Gastrocnemius medialis (tissue), 4 donors: Measurements from ENCODE around the gene DBT. TPM values are rescaled to one million over a fixed set of nuclear protein-coding genes. Genes with fewer than 3 reads are reported as not detected.

Experiments used
- ATAC-seq, 2 donors: fragments of 150-250 bp; one replicate each; pipeline ENCODE4 v1.9.1; 2016
- DNase-seq, 2 donors: peaks; one replicate each; pipeline ENCODE4 v3.0.0-alpha.2; 2019
- H3K27ac ChIP-seq, 4 donors: fragments of 200-600 bp; sonication (generic); 1 replicate in 1 of 4; 2 replicates in 3 of 4; pipeline ENCODE4 v1.5.1; 2016 to 2018; ENCODE audit warnings: mild to moderate bottlenecking in 2 of 4, moderate library complexity in 1 of 4
- H3K27me3 ChIP-seq, 3 donors: fragments of 200-600 bp; sonication (generic) in 2 of 3; 1 replicate in 1 of 3; 2 replicates in 2 of 3; pipeline versions ENCODE4 v1.5.1 to v1.6.0; 2016 to 2019; ENCODE audit warnings: mild to moderate bottlenecking in 1 of 3, moderate library complexity in 1 of 3
- H3K36me3 ChIP-seq, 2 donors: fragments of 200-600 bp; sonication (generic) in 1 of 2; one replicate each; pipeline ENCODE4 v1.5.1; 2017 to 2018
- H3K4me1 ChIP-seq, 2 donors: fragments of 200-600 bp; sonication (generic) in 1 of 2; one replicate each; pipeline ENCODE4 v1.5.1; 2016 to 2017; ENCODE audit warnings: mild to moderate bottlenecking in 2 of 2
- H3K4me3 ChIP-seq, 4 donors: fragments of 200-600 bp; sonication (generic) in 3 of 4; 1 replicate in 1 of 4; 2 replicates in 3 of 4; pipeline ENCODE4 v1.5.1; 2016 to 2019; ENCODE audit warnings: mild to moderate bottlenecking in 2 of 4
- H3K9me3 ChIP-seq, 3 donors: fragments of 200-600 bp; sonication (generic) in 2 of 3; 1 replicate in 1 of 3; 2 replicates in 2 of 3; pipeline ENCODE4 v1.5.1; 2016 to 2019
- POLR2A ChIP-seq, 2 donors: fragments of 450-650 bp; IDR thresholded peaks; one replicate each; pipeline ENCODE4 v1.6.1; 2017; ENCODE audit warnings: antibody characterized with exemption in 2 of 2, mild to moderate bottlenecking in 2 of 2, moderate library complexity in 2 of 2
- in situ Hi-C, 4 donors: fragments of 200-750 bp; cut with MboI; loops; one replicate each; pipeline versions ENCODE4 v1.15.0 to v1.8.0; 2017; ENCODE audit warnings: low sequenced_read_pairs in 4 of 4
- intact Hi-C: fragments of 100-400 bp; cut with DNase I; formaldehyde crosslinking; loops from one replicate; pipeline ENCODE4 v1.15.1; 2023; ENCODE audit warnings: low total_unique reads
- total RNA-seq, 4 donors: library from RNA; depleted of rRNA; stranded (reverse); fragments of >200 nt; gene quantifications; one replicate each; pipeline versions ENCODE4 v1.1.0 to v1.2.3, GENCODE V29; 2016
- TF ChIP-seq, protein P1 (sequence below), 5 experiments: fragments of 450-650 bp in 3 of 5; fragments of 200-600 bp in 2 of 5; sonication (generic) in 2 of 5; IDR thresholded peaks in 4 of 5; conservative IDR thresholded peaks in 1 of 5; 1 replicate in 4 of 5; 2 replicates in 1 of 5; pipeline ENCODE4 v1.5.1; 2016 to 2019; ENCODE audit warnings: antibody characterized with exemption in 5 of 5, mild to moderate bottlenecking in 3 of 5, moderate library complexity in 3 of 5

The DBT gene
- total RNA-seq, 4 donors from 2014 or later = 7.6 to 11.3 (median 9.6) TPM

DNA sequence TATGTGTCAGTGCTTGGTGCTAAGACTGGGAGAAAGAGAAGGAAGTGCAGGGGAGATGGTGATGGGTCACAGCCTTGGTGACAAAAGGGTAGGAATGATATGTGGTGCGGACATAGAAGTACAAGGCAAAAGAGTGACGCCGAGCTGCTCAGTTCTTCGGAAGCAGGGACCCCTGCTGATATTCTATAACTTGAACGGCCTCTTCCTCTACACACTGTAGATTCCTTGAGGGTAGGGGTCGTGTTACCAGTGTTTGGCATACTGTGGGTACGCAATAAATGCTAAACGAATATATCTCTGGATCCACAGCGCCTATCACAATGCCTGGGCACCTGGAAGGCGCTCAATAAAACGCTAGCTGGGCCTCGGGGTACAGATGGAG is 488 bp downstream of the DBT start:
- Histone ChIP-seq H3K27ac (peak overlapping the region; percentile 88 to 95 (median 90)), H3K4me1 (peaks cover 8 to 12% of the 10 kb centered on the region in 2 donors), H3K4me3 (peak overlapping the region; percentile 79 to 96 (median 88)), H3K27me3 (no peaks in the 10 kb centered on the region), H3K36me3 (peaks cover 0 to 5% of the 10 kb centered on the region in 2 donors), H3K9me3 (no peaks in the 10 kb centered on the region)
- ATAC-seq = peak; percentile 5 to 9
- intact Hi-C loops = loop anchor here (1.0 to 5.0 kb wide), 3 partner anchors 17 to 212 kb away; partner anchors contain the start of genes RTCA, SASS6 and TRMT13
- DNase-seq = no peak
- TF ChIP-seq POLR2A (IDR thresholded peaks at IDR 0.05) = no peak
- TF ChIP-seq, protein P1, sequence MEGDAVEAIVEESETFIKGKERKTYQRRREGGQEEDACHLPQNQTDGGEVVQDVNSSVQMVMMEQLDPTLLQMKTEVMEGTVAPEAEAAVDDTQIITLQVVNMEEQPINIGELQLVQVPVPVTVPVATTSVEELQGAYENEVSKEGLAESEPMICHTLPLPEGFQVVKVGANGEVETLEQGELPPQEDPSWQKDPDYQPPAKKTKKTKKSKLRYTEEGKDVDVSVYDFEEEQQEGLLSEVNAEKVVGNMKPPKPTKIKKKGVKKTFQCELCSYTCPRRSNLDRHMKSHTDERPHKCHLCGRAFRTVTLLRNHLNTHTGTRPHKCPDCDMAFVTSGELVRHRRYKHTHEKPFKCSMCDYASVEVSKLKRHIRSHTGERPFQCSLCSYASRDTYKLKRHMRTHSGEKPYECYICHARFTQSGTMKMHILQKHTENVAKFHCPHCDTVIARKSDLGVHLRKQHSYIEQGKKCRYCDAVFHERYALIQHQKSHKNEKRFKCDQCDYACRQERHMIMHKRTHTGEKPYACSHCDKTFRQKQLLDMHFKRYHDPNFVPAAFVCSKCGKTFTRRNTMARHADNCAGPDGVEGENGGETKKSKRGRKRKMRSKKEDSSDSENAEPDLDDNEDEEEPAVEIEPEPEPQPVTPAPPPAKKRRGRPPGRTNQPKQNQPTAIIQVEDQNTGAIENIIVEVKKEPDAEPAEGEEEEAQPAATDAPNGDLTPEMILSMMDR (IDR thresholded peaks at IDR 0.05 in 4 of 5, conservative IDR thresholded peaks at IDR 0.05 in 1 of 5) = no peak
- in situ Hi-C loops = no loop called here

DNA sequence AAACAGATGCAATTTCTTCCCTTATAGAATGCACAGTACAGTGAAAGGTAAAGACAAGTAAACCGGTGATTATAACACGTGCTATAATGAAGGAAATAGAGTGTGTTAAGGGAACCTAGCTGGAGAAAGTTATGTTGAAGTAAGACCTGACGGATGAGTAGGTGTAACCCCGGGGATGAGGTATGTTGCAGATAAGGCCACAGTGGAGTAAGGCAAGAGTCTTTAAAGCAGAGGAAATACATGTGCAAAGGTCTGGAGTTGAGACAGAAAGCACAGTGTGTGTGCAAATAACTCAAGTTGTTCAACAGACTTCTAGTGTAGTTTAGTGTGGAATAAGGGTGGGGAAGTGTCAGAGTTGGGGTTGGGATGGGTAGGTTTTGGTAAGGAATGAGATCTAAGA is 2.9 kb downstream of the DBT start:
- H3K27me3 ChIP-seq = no peaks in the 10 kb centered on the region
- H3K36me3 ChIP-seq = peaks cover 0 to 5% of the 10 kb centered on the region in 2 donors
- no peaks in the 10 kb centered on the region for H3K9me3 ChIP-seq
- no peak overlapping the region for H3K27ac ChIP-seq
- ATAC-seq = no peak
- no peak for DNase-seq
- in situ Hi-C loops = no loop called here
- TF ChIP-seq, protein P1 (IDR thresholded peaks at IDR 0.05 in 4 of 5, conservative IDR thresholded peaks at IDR 0.05 in 1 of 5) = no peak
- no peak for TF ChIP-seq POLR2A (IDR thresholded peaks at IDR 0.05)
- peaks cover 9 to 12% of the 10 kb centered on the region in 2 donors for H3K4me1 ChIP-seq
- intact Hi-C loops = loop anchor here (5.0 kb wide), 2 partner anchors 114 to 209 kb away; partner anchors contain the start of genes SASS6 and TRMT13
- no peak overlapping the region for H3K4me3 ChIP-seq

DNA sequence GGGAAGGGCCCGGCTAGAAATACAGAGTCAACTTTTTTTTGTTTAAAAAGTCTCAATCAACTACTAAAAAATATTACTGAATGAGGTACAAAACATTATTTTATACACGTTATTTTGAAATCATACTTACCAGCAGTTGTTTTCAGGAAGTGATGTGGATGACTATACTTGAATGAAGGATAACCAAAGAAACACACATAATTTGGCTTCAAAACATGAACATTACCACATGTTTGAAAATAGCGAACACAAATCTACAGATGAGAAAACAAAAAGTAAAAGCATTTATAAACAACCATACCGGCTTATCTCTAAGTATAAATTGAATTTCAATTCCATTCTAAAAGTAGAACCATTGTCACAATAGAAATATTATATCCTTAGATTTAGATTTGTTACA is 9.0 kb downstream of the DBT start:
- Histone ChIP-seq H3K27me3 (no peaks in the 10 kb centered on the region), H3K9me3 (no peaks in the 10 kb centered on the region), H3K36me3 (peaks cover 0 to 21% of the 10 kb centered on the region in 2 donors), H3K4me3 (no peak overlapping the region), H3K4me1 (peaks cover 2 to 3% of the 10 kb centered on the region in 2 donors), H3K27ac (no peak overlapping the region)
- DNase-seq (no peak), ATAC-seq (no peak)
- in situ Hi-C loops = no loop called here
- intact Hi-C loops = no loop called here
- no peak for TF ChIP-seq POLR2A (IDR thresholded peaks at IDR 0.05)
- TF ChIP-seq, protein P1 (IDR thresholded peaks at IDR 0.05 in 4 of 5, conservative IDR thresholded peaks at IDR 0.05 in 1 of 5) = no peak

DNA sequence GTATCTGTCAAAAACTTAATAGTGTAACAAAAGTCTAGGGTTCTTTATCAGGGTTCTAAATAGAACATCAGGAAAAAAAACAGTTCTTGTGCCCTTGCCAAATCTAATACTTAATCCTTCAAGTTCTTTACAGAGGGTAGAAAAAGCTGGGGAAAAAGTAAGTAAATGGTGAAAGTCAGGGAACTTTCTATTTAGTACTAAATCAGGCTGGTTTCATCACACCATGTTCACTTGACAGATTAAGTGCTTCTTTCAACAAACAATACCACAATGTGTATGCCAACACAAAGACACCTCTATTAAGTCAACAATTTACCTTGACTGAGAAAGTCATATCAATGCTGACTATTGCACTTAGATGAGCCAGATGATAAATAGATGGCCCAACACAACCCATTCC is 9.7 kb downstream of the DBT start:
- intact Hi-C loops (no loop called here), in situ Hi-C loops (no loop called here)
- TF ChIP-seq, protein P1 (IDR thresholded peaks at IDR 0.05 in 4 of 5, conservative IDR thresholded peaks at IDR 0.05 in 1 of 5) = no peak
- no peak for TF ChIP-seq POLR2A (IDR thresholded peaks at IDR 0.05)
- ATAC-seq (no peak), DNase-seq (no peak)
- Histone ChIP-seq H3K4me1 (peaks cover 2 to 3% of the 10 kb centered on the region in 2 donors), H3K36me3 (peaks cover 0 to 21% of the 10 kb centered on the region in 2 donors), H3K27me3 (no peaks in the 10 kb centered on the region), H3K4me3 (no peak overlapping the region), H3K9me3 (no peaks in the 10 kb centered on the region), H3K27ac (no peak overlapping the region)

DNA sequence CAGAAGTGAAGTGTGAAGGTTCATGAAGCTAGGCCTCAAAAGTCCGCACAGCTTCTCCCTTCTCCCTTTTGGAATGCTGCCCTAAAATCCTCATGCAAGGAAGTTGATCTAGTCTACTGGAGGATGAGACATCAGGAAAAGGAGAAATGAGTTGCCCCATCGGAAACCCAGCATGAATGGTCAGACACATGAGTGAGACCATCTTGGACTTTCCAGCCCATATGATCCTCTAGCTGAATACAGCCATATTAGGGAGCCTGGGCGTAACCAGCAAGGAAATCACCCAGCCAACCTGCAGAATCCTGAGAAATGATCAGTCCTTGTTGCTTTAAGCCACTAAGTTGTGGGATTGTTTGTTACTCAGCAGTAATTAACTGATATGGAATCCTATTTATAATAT is 12.5 kb downstream of the DBT start:
- Histone ChIP-seq H3K27ac (no peak overlapping the region), H3K4me1 (peaks cover 0 to 2% of the 10 kb centered on the region in 2 donors), H3K27me3 (no peaks in the 10 kb centered on the region), H3K36me3 (peaks cover 0 to 38% of the 10 kb centered on the region in 2 donors), H3K9me3 (no peaks in the 10 kb centered on the region), H3K4me3 (no peak overlapping the region)
- DNase-seq (no peak), ATAC-seq (no peak)
- in situ Hi-C loops (no loop called here), intact Hi-C loops (no loop called here)
- TF ChIP-seq, protein P1 (IDR thresholded peaks at IDR 0.05 in 4 of 5, conservative IDR thresholded peaks at IDR 0.05 in 1 of 5) = no peak
- no peak for TF ChIP-seq POLR2A (IDR thresholded peaks at IDR 0.05)
